CD4-positive, alpha-beta T cell treated with Interleukin-17A for 1 hour (primary cell): Measurements from ENCODE around the gene MB.
"Not testable (repeated sequence)": the region's sequence is repeated elsewhere in the genome, so short reads cannot be mapped to it uniquely, and the experiment has no call there.

Experiments used
- DNase-seq: peaks from one replicate; pipeline ENCODE4 v3.0.0-alpha.2; 2020

MB gene

GRCh38 chr22:35634943-35635540 is 17.9 kb upstream of the MB start:
- no peak for DNase-seq

DNA sequence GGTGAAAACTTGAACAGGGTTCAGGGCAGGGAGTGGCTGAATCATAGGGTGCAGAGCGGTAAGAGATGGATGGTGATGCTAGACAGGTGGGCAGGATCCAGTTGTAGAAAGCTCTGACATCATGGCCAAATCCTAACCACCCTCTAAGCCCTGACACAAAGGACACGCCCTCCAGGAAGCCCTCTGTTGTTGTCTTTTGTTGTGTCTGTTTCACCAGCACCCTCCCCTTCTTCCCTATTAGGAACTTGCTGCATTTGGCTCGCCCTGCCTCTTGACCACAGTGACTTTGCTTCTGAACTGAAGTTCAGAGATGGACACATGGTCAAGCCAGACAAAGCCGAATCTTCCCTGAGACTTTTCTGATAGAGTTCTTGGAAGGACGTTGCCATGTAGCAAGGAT is 16.9 kb upstream of the MB start:
- no peak for DNase-seq

- DNase-seq: no peak
Observed at GRCh38 chr22:35633520-35633919, 16.4 kb upstream of the MB start.

DNA sequence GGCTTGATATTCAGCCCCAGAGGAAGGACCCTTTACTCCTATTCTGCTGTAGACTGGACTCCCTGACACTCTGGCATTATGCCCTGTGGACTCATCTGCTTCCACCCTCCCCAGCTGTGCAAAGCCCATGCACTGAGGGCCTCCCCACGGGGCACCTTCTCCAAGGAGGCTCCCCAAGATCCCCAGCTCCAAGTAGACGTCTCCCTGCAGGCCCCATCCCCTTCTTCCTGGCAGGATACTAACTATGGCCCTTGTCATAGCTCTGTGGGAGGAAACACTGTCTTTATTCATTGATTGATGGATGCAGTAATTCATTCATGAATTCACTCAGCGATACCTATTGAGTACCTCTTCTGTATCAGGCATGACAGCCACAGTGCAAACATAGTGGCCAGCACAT is 15.8 kb upstream of the MB start:
- DNase-seq: no peak

GRCh38 chr22:35631597-35631996 is 14.5 kb upstream of the MB start:
- DNase-seq: peak; percentile 32

DNA sequence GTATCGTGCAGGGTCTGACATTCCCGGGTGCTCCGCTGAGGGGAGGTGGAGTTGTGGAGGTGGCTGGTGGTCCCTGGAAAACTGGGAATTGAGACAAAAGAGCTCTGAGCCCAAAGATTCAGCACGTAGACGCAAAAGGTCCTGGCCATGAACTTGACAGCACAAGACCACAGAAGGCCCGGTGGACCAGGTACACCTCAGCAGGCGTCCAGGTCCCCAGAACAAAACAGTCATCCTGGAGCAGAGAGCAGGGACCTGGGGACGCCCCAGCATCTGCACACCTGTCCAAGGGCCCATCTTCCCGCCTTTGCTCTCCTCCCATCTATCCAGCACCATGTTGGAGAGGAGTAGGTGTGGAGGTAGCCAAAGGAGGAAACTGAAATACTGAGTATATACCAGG is 13.8 kb upstream of the MB start:
- DNase-seq: no peak

DNA sequence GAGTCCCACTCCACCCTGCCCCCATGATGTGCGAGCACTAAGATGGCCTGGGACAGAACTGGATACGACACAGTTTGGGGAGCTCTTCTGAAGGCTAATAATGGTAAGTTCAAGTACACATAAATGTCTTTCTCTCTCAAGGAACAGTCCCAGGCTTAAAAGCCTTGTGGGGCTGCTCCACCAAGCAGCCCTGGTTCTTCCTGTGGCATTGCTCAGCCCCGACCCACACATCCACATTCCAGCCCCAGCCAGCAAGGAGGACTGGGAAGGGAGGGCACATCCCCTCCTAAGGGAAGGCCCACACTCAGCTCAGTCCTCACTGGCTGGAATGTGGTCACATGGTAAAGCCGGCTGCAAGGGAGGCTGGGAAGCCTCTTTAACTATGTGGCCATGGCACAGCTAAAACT is 13.3 kb upstream of the MB start:
- no peak for DNase-seq

GRCh38 chr22:35629406-35630216 is 12.5 kb upstream of the MB start:
- peak; percentile 50 for DNase-seq

GRCh38 chr22:35628732-35629131 is 11.6 kb upstream of the MB start:
- DNase-seq: no peak

GRCh38 chr22:35627267-35628041 is 10.3 kb upstream of the MB start:
- DNase-seq: peak; percentile 62

- DNase-seq: no peak
Observed at GRCh38 chr22:35625763-35626432, 8.8 kb upstream of the MB start.

DNA sequence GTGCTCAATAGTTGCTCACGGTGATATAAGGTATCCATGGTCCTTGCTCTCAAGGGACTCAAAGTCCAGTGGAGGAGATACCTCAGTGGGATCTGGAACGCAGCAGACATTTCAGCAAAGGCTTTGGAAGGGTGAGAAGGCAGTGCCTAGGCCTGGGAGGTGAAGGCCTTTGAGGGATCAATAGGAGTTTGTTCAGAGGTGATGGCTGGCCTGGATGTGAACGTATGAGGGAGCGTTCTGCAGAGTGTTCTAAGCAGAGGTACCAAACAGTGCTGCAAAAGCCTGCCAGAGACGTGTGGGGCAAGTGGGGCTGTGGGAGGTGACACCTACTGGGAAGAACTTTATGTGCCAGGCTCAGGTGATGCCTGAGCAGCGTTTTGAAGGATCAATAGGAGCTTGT is 7.4 kb upstream of the MB start:
- no peak for DNase-seq

DNA sequence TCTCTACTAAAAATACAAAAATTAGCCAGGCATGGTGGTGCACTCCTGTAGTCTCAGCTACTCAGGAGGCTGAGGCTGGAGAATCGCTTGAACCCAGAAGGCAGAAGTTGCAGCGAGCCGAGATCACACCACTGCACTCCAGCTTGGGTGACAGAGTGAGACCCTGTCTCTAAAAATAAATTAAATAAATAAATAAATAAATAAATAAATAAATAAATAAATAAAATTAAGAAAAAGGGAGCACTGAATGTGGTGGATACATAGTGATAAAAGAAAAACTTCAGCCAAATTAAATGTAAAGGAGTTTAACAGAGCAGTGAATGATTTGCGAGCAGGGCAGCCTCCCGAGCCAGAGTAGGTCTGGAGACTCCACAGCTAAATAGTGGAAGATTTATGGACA is 6.8 kb upstream of the MB start:
- DNase-seq: not testable (repeated sequence)

DNA sequence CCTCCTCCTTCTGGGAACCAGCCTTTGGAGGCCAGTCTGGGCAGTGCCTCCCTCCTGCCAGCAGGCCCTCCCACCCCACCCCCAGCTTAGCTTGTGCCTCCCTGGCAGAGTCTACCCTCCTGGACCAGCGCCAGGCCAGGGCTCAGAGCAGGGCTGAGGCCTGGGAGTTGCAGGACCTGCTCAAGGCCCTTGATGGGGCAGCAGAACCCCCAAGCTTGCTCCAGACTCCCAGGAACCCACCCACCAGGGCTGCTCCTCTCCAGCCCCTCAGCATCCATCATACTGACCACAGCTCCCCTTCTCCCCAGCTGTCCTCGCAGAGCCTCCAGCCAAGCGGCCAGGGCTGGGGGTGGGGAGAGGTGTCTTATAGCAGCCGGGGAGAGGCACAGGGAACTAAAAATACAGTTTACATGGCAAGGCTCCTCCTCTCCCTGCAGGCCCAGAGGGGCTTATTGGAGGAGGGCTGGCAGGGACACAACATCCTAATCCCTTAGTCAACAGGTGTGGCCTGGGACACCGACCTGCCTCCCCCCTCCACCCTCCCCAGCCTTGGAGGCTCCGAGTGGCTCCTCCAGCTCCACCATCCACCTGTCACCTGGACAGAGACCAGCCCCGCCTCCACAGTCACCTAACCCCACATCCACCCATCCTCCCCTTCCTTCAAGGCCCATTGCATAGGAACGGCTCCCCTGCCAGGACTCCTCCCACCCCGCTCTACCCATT is 5.2 kb upstream of the MB start:
- DNase-seq: no peak

- DNase-seq: no peak
Observed at GRCh38 chr22:35621451-35621850, 4.3 kb upstream of the MB start.

DNA sequence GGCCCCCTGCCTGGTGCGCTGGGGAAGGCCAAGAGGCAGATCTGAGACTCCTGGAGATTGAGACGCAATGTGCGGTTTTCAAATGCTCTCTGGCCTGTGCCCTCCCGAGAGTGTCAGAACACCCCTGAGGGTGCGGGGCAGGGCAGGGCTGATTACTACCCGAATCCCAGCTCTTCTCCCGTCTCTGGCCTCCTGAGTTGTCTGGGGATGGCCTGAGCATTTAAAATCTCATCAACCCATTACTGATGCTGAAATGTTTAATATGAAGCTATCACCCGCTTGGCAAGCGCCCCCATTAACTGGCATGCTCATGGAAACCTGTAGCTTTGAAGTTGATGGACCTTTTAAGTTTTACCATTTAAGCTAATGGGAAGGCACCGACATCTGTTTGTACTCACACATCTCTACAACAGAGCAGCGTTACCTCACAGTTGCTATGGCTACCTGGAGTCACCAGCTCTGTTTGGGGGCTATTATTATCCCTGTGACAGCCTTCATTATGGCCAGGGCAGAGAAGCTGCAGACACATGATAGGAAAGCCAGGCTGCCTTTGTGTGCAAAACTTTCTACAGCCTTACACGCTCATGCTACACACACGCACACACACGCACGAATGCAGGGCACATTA is 3.6 kb upstream of the MB start:
- DNase-seq: no peak

GRCh38 chr22:35619336-35620094 is 2.4 kb upstream of the MB start:
- DNase-seq: no peak

DNA sequence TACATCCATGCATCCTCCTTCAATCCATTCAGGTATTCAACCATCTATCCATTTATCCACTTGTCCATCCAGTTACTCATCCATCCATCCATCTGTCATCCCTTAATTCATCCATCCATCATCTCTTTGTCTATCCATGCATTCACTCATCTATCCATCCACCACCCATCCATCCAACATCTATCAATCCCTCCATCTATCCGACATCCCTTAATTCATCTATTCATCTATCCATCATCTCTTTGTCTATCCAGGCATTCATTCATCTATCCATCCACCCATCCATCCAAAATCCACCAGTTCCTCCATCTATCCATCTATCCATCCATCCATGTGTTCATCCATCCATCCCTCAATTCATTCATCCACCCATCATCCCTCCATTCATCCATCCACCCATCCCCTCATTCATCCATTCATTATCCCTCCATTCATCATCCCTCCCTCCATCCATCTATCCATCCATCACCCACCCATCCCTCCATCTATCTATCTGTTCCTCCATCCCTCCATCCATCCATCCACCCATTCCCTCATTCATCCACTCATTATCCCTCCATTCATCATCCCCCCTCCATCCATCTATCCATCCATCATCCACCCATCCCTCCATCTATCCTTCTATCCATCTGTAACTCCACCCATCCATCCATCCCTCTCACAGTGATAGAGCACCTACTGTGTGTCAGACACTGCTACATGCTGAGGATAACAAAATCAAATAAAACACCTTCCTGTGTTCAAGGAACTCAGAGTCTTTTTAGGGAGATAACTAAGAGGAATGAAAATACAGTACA is 1.5 kb upstream of the MB start:
- no peak for DNase-seq

DNA sequence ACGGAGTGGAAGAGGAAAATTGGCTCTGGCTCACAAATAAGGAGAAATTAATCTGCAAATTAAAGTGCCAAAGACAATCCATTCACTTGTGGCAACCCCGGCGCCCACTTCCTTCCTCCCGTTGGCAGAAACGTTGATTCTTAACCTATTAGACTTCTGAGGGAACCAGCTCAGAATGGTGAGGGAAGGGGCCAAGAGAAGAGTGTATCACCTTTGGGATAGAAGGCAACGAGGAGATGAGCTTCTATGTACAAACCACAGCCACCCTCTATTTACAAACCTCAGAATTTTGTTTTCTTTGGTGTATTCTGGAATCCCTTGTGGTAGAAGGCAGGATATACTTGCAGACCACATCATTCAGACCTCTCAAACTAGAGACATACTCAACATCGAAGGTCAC is 1.1 kb downstream of the MB start:
- no peak for DNase-seq

GRCh38 chr22:35615156-35615555 is 2.0 kb downstream of the MB start:
- DNase-seq: no peak

- no peak for DNase-seq
Observed at GRCh38 chr22:35614404-35614803, 2.7 kb downstream of the MB start.
